WTC11 (cell line): ENCODE measurements around the gene SNX8. TPM values are rescaled to one million over a fixed set of nuclear protein-coding genes. Genes with fewer than 3 reads are reported as not detected.

Experiments used
- ATAC-seq: fragments of 200-7000 bp; cut with Tn5 transposase; 2 replicates; pipeline ENCODE4 v1.10.0; 2021; ENCODE audit warnings: mild to moderate bottlenecking, moderate library complexity
- CTCF ChIA-PET: fragments of 300-600 bp; sonication (Branson Sonifier 250); formaldehyde crosslinking; loops from one replicate; lab custom pipeline; 2021; ENCODE audit warnings: antibody characterized with exemption; lab: Charles Lee
- POLR2A ChIA-PET: fragments of 350-600 bp; sonication (Branson Sonifier 250); formaldehyde crosslinking; loops from one replicate; lab custom pipeline; 2021; ENCODE audit warnings: antibody characterized with exemption; lab: Charles Lee
- DNase-seq: peaks from one replicate; pipeline ENCODE4 v3.0.0; 2021; ENCODE audit warnings: low spot score
- H3K27ac Mint-ChIP-seq: 2 replicates; pipeline ENCODE4 v1.8.0; 2021; ENCODE audit warnings: mixed read lengths
- H3K27me3 Mint-ChIP-seq: 2 replicates; pipeline ENCODE4 v1.8.0; 2021; ENCODE audit warnings: low read depth, mild to moderate bottlenecking, moderate library complexity, mixed read lengths
- H3K36me3 Mint-ChIP-seq: 2 replicates; pipeline ENCODE4 v1.8.0; 2021; ENCODE audit warnings: mixed read lengths
- H3K4me1 Mint-ChIP-seq: 2 replicates; pipeline ENCODE4 v1.8.0; 2022; ENCODE audit warnings: mixed read lengths
- H3K4me3 Mint-ChIP-seq: 2 replicates; pipeline ENCODE4 v1.8.0; 2021; ENCODE audit warnings: mild to moderate bottlenecking, moderate library complexity, mixed read lengths
- H3K9me3 Mint-ChIP-seq: 2 replicates; pipeline ENCODE4 v1.8.0; 2021; ENCODE audit warnings: mixed read lengths
- CBFB ChIP-seq: sonication (generic); formaldehyde crosslinking; IDR thresholded peaks from 2 replicates; pipeline ENCODE4 v1.8.1; 2022; ENCODE audit warnings: mild to moderate bottlenecking, low read depth, missing genetic modification reagents
- CREB1 ChIP-seq: sonication (generic); formaldehyde crosslinking; IDR thresholded peaks from 2 replicates; pipeline ENCODE4 v1.8.0; 2023; ENCODE audit warnings: mild to moderate bottlenecking, missing genetic modification reagents
- CTCF ChIP-seq: fragments of 200-600 bp; IDR thresholded peaks from 2 replicates; pipeline ENCODE4 v1.8.0; 2022; ENCODE audit warnings: antibody characterized with exemption
- E2F1 ChIP-seq: sonication (generic); formaldehyde crosslinking; IDR thresholded peaks from 2 replicates; pipeline ENCODE4 v1.8.0; 2022; ENCODE audit warnings: mild to moderate bottlenecking, missing genetic modification reagents
- ELF4 ChIP-seq: sonication (generic); formaldehyde crosslinking; IDR thresholded peaks from 2 replicates; pipeline ENCODE4 v1.8.1; 2022; ENCODE audit warnings: low read depth, mild to moderate bottlenecking, moderate library complexity, missing genetic modification reagents
- EMX1 ChIP-seq: fragments of 250-450 bp; sonication (Bioruptor Pico); IDR thresholded peaks from 2 replicates; pipeline ENCODE4 v1.8.0; 2021; ENCODE audit warnings: mild to moderate bottlenecking
- ERG ChIP-seq: fragments of 250-450 bp; sonication (Bioruptor Pico); IDR thresholded peaks from 2 replicates; pipeline ENCODE4 v1.8.0; 2021; ENCODE audit warnings: mild to moderate bottlenecking
- FOXK1 ChIP-seq: sonication (generic); formaldehyde crosslinking; IDR thresholded peaks from 2 replicates; pipeline ENCODE4 v1.8.0; 2022; ENCODE audit warnings: mild to moderate bottlenecking, moderate library complexity, missing genetic modification reagents
- FOXP1 ChIP-seq: sonication (generic); formaldehyde crosslinking; IDR thresholded peaks from 2 replicates; pipeline ENCODE4 v1.8.0; 2022; ENCODE audit warnings: missing genetic modification reagents, mild to moderate bottlenecking, moderate library complexity, borderline replicate concordance
- GTF2I ChIP-seq: fragments of 250-450 bp; sonication (Bioruptor Pico); conservative IDR thresholded peaks from 2 replicates; pipeline ENCODE4 v1.4.0; 2021; ENCODE audit warnings: mild to moderate bottlenecking
- JAZF1 ChIP-seq: fragments of 250-450 bp; sonication (Bioruptor Pico); IDR thresholded peaks from 2 replicates; pipeline ENCODE4 v1.9.0; 2021; ENCODE audit warnings: moderate library complexity, mild to moderate bottlenecking, inconsistent platforms
- SOX15 ChIP-seq: fragments of 250-450 bp; sonication (Bioruptor Pico); IDR thresholded peaks from 2 replicates; pipeline ENCODE4 v1.9.0; 2021; ENCODE audit warnings: mild to moderate bottlenecking
- TEAD4 ChIP-seq: sonication (generic); formaldehyde crosslinking; IDR thresholded peaks from 2 replicates; pipeline ENCODE4 v1.8.0; 2022; ENCODE audit warnings: mild to moderate bottlenecking, missing genetic modification reagents
- ZNF121 ChIP-seq: sonication (generic); formaldehyde crosslinking; IDR thresholded peaks from 2 replicates; pipeline ENCODE4 v1.8.0; 2023; ENCODE audit warnings: missing genetic modification reagents
- ZNF416 ChIP-seq: fragments of 250-450 bp; sonication (Bioruptor Pico); IDR thresholded peaks from 2 replicates; pipeline ENCODE4 v1.9.0; 2021; ENCODE audit warnings: mild to moderate bottlenecking, inconsistent platforms
- ZNF423 ChIP-seq: fragments of 250-450 bp; sonication (Bioruptor Pico); IDR thresholded peaks from 2 replicates; pipeline ENCODE4 v2.1.2; 2022; ENCODE audit warnings: mild to moderate bottlenecking, moderate library complexity
- ZNF532 ChIP-seq: fragments of 250-450 bp; sonication (Bioruptor Pico); IDR thresholded peaks from 2 replicates; pipeline ENCODE4 v1.9.0; 2021; ENCODE audit warnings: mild to moderate bottlenecking, borderline replicate concordance
- total RNA-seq: library from RNA; stranded (reverse); gene quantifications from 3 replicates; pipeline ENCODE4 v1.2.3, GENCODE V29; 2021

Gene SNX8
- total RNA-seq, 1 experiment from 2014 or later = 50.8 TPM

GRCh38 chr7:2211259-2211880 is 102.9 kb downstream of the SNX8 start (continued):
- TF ChIP-seq SOX15 (no peak), FOXP1 (CRISPR knock-in tag) (no peak), CTCF (no peak), CREB1 (no peak), JAZF1 (no peak), ZNF121 (CRISPR knock-in tag) (no peak), EMX1 (CRISPR knock-in tag) (no peak), TEAD4 (CRISPR knock-in tag) (no peak), E2F1 (no peak), ERG (CRISPR knock-in tag) (no peak), GTF2I (CRISPR knock-in tag) (no peak)
- TF ChIP-seq, all 79 proteins: peak for 0

- no peak for DNase-seq
Observed at GRCh38 chr7:2210551-2211258, 103.5 kb downstream of the SNX8 start.

More at GRCh38 chr7:2210551-2211258, 103.5 kb downstream of the SNX8 start:
- Mint-ChIP-seq H3K4me3 (no peak overlapping the region), H3K4me1 (no peaks in the 10 kb centered on the region), H3K9me3 (peaks cover 6% of the 10 kb centered on the region), H3K27ac (peak overlapping the region; percentile 66; the same call in 1 of the 2 replicates), H3K27me3 (no peaks in the 10 kb centered on the region), H3K36me3 (peaks cover 73% of the 10 kb centered on the region)
- TF ChIP-seq ZNF416 = no peak
- TF ChIP-seq CBFB (CRISPR knock-in tag) = no peak
- no peak for TF ChIP-seq ZNF423 (CRISPR knock-in tag)
- no peak for TF ChIP-seq ZNF532 (CRISPR knock-in tag)
- TF ChIP-seq ERG (CRISPR knock-in tag) = no peak
- TF ChIP-seq FOXK1 (CRISPR knock-in tag) = no peak
- TF ChIP-seq ELF4 (CRISPR knock-in tag) = no peak
- CTCF ChIA-PET = interaction anchor here (0.6 to 2.1 kb wide), 4 partner anchors 21 to 327 kb away, joined by 3 to 10 read pairs (median 4); partner anchors contain the start of gene MAD1L1
- POLR2A ChIA-PET = no interaction called here
- ATAC-seq = no peak
